HT1080 (cell line): ENCODE results near the gene TBX4. TPM values are rescaled to one million over a fixed set of nuclear protein-coding genes. Genes with fewer than 3 reads are reported as not detected.
"Not testable (repeated sequence)": the region's sequence is repeated elsewhere in the genome, so short reads cannot be mapped to it uniquely, and the experiment has no call there.

Experiments
- DNase-seq: peaks from one replicate; pipeline ENCODE4 v3.0.0-alpha.2; 2015; ENCODE audit warnings: low read depth
- total RNA-seq: library from RNA; depleted of rRNA; stranded (reverse); fragments of >200 nt; shearing (Covaris generic); gene quantifications from 2 replicates; pipeline ENCODE4 v1.2.3, GENCODE V29; 2014

The TBX4 gene
- total RNA-seq, 1 experiment from 2014 or later: not detected

- no peak for DNase-seq
These were observed 44.1 kb downstream of the TBX4 start for GRCh38 chr17:61496174-61496956.

- DNase-seq: no peak
These were observed 44.9 kb downstream of the TBX4 start for GRCh38 chr17:61496957-61497653.

- DNase-seq: no peak
These were observed 46.1 kb downstream of the TBX4 start for GRCh38 chr17:61498042-61498994.

GRCh38 chr17:61499632-61500031 is 47.4 kb downstream of the TBX4 start:
- no peak for DNase-seq

GRCh38 chr17:61500287-61500686 is 48.1 kb downstream of the TBX4 start:
- DNase-seq: no peak

- DNase-seq: no peak
These were observed 50.1 kb downstream of the TBX4 start for GRCh38 chr17:61502292-61502691.

- DNase-seq: no peak
These were observed 51.7 kb downstream of the TBX4 start for GRCh38 chr17:61503961-61504360.

- peak; percentile 64 for DNase-seq
These were observed 52.5 kb downstream of the TBX4 start for GRCh38 chr17:61504697-61505096.

GRCh38 chr17:61505846-61506627 is 53.8 kb downstream of the TBX4 start:
- no peak for DNase-seq

GRCh38 chr17:61507383-61508066 is 55.3 kb downstream of the TBX4 start:
- no peak for DNase-seq

GRCh38 chr17:61508912-61509311 is 56.7 kb downstream of the TBX4 start:
- DNase-seq: no peak

- DNase-seq: not testable (repeated sequence)
These were observed 57.2 kb downstream of the TBX4 start for GRCh38 chr17:61509454-61509853.

GRCh38 chr17:61510237-61510636 is 58.0 kb downstream of the TBX4 start:
- no peak for DNase-seq

GRCh38 chr17:61510991-61511390 is 58.8 kb downstream of the TBX4 start:
- DNase-seq: no peak

- DNase-seq: no peak
These were observed 59.4 kb downstream of the TBX4 start for GRCh38 chr17:61511480-61512182.

GRCh38 chr17:61514491-61514890 is 62.3 kb downstream of the TBX4 start:
- DNase-seq: no peak

- no peak for DNase-seq
These were observed 65.0 kb downstream of the TBX4 start for GRCh38 chr17:61517265-61517664.

- DNase-seq: no peak
These were observed 65.8 kb downstream of the TBX4 start for GRCh38 chr17:61517843-61518606.

- no peak for DNase-seq
These were observed 66.9 kb downstream of the TBX4 start for GRCh38 chr17:61519139-61519538.
